MM.1S (cell line): ENCODE results near the gene MYF5.

Experiments
- DNase-seq: peaks from one replicate; pipeline ENCODE4 v3.0.0-alpha.2; 2015
- H2AFZ ChIP-seq: fragments of 300-600 bp; sonication (generic); 2 replicates; pipeline ENCODE4 v1.6.0; 2016; ENCODE audit warnings: antibody characterized with exemption, low read length
- H3F3A ChIP-seq: fragments of 300-600 bp; sonication (generic); 2 replicates; pipeline ENCODE4 v1.6.1; 2016; ENCODE audit warnings: mild to moderate bottlenecking, antibody characterized with exemption, low read length, moderate library complexity, mixed read lengths; ENCODE audit not compliant: insufficient read depth
- H3K27ac ChIP-seq: fragments of 300-600 bp; sonication (generic); 2 replicates; pipeline ENCODE4 v1.5.1; 2016; ENCODE audit warnings: mild to moderate bottlenecking, low read length
- H3K27me3 ChIP-seq: fragments of 300-600 bp; sonication (generic); replicated peaks from 2 replicates; pipeline ENCODE4 v1.6.0; 2016; ENCODE audit warnings: low read length; ENCODE audit not compliant: insufficient read depth
- H3K36me3 ChIP-seq: fragments of 300-600 bp; sonication (generic); replicated peaks from 2 replicates; pipeline ENCODE4 v1.6.1; 2016; ENCODE audit warnings: mild to moderate bottlenecking, low read length, mixed read lengths; ENCODE audit not compliant: insufficient read depth
- H3K4me1 ChIP-seq: fragments of 300-600 bp; sonication (generic); 2 replicates; pipeline ENCODE4 v1.6.1; 2016; ENCODE audit warnings: low read length, mixed read lengths
- H3K4me2 ChIP-seq: fragments of 300-600 bp; sonication (generic); 2 replicates; pipeline ENCODE4 v1.6.0; 2016; ENCODE audit warnings: low read depth, low read length
- H3K4me3 ChIP-seq: fragments of 300-600 bp; sonication (generic); 2 replicates; pipeline ENCODE4 v1.5.1; 2016; ENCODE audit warnings: low read length, mixed read lengths
- H3K79me2 ChIP-seq: fragments of 300-600 bp; sonication (generic); 2 replicates; pipeline ENCODE4 v1.6.1; 2016; ENCODE audit warnings: mixed run types, low read length, mixed read lengths
- H3K9ac ChIP-seq: fragments of 300-600 bp; sonication (generic); 2 replicates; pipeline ENCODE4 v1.6.1; 2016; ENCODE audit warnings: low read length, mixed read lengths
- H3K9me2 ChIP-seq: fragments of 300-600 bp; sonication (generic); replicated peaks from 2 replicates; pipeline ENCODE4 v1.6.1; 2016; ENCODE audit warnings: mild to moderate bottlenecking, low read length, mixed read lengths; ENCODE audit not compliant: insufficient read depth
- H3K9me3 ChIP-seq: fragments of 300-600 bp; sonication (generic); replicated peaks from 2 replicates; pipeline ENCODE4 v1.6.1; 2016; ENCODE audit warnings: mild to moderate bottlenecking, low read length, mixed read lengths; ENCODE audit not compliant: insufficient read depth
- H4K20me1 ChIP-seq: fragments of 300-600 bp; sonication (generic); 2 replicates; pipeline ENCODE4 v1.6.1; 2016; ENCODE audit warnings: mild to moderate bottlenecking, low read length, moderate library complexity, mixed read lengths; ENCODE audit not compliant: insufficient read depth
- CTCF ChIP-seq: fragments of 300-600 bp; sonication (generic); IDR thresholded peaks from 2 replicates; pipeline ENCODE4 v1.5.1; 2016; ENCODE audit warnings: antibody characterized with exemption, low read length, mixed read lengths
- EZH2 ChIP-seq: fragments of 300-600 bp; sonication (generic); optimal IDR thresholded peaks from 2 replicates; pipeline ENCODE3; 2017; ENCODE audit warnings: low read depth, mild to moderate bottlenecking, antibody characterized with exemption, low read length, mixed read lengths
- EZH2phosphoT487 ChIP-seq: fragments of 300-600 bp; sonication (generic); IDR thresholded peaks from 2 replicates; pipeline ENCODE4 v1.6.1; 2018; ENCODE audit warnings: antibody characterized with exemption, low read length

The MYF5 gene

GRCh38 chr12:80711866-80712265 lies 4.8 kb upstream of the MYF5 start:
- TF ChIP-seq CTCF, result no peak
- Histone ChIP-seq H3K4me2 (no peak overlapping the region), H3K4me1 (no peaks in the 10 kb centered on the region), H4K20me1 (no peaks in the 10 kb centered on the region), H3K4me3 (no peak overlapping the region), H2AFZ (no peak overlapping the region), H3K36me3 (no peaks in the 10 kb centered on the region), H3K9me2 (no peaks in the 10 kb centered on the region), H3K9ac (no peak overlapping the region), H3K27ac (no peak overlapping the region), H3K9me3 (no peaks in the 10 kb centered on the region), H3K27me3 (no peaks in the 10 kb centered on the region), H3K79me2 (no peaks in the 10 kb centered on the region), H3F3A (no peaks in the 10 kb centered on the region)
- DNase-seq, result no peak

GRCh38 chr12:80712866-80713265 lies 3.8 kb upstream of the MYF5 start:
- Histone ChIP-seq H3K36me3 (no peaks in the 10 kb centered on the region), H3K4me3 (no peak overlapping the region), H3K27ac (no peak overlapping the region), H3K9me2 (no peaks in the 10 kb centered on the region), H3K79me2 (no peaks in the 10 kb centered on the region), H3K4me1 (no peaks in the 10 kb centered on the region), H3K9me3 (no peaks in the 10 kb centered on the region), H3K4me2 (no peak overlapping the region), H4K20me1 (no peaks in the 10 kb centered on the region), H3K27me3 (no peaks in the 10 kb centered on the region), H3K9ac (no peak overlapping the region), H3F3A (no peaks in the 10 kb centered on the region), H2AFZ (no peak overlapping the region)
- DNase-seq, result no peak
- TF ChIP-seq EZH2 (no peak), EZH2phosphoT487 (no peak), CTCF (no peak)

- no peak for DNase-seq
- no peaks in the 10 kb centered on the region for H3F3A ChIP-seq
- H3K79me2 ChIP-seq, result no peaks in the 10 kb centered on the region
- H3K9me3 ChIP-seq, result no peaks in the 10 kb centered on the region
- no peak overlapping the region for H3K9ac ChIP-seq
- no peaks in the 10 kb centered on the region for H3K4me1 ChIP-seq
- no peaks in the 10 kb centered on the region for H3K27me3 ChIP-seq
- no peak overlapping the region for H3K4me2 ChIP-seq
- H3K36me3 ChIP-seq, result no peaks in the 10 kb centered on the region
- H3K4me3 ChIP-seq, result no peak overlapping the region
- H4K20me1 ChIP-seq, result no peaks in the 10 kb centered on the region
- H2AFZ ChIP-seq, result no peak overlapping the region
- no peaks in the 10 kb centered on the region for H3K9me2 ChIP-seq
- TF ChIP-seq EZH2, result no peak
- TF ChIP-seq EZH2phosphoT487, result no peak
- no peak for TF ChIP-seq CTCF
- no peak overlapping the region for H3K27ac ChIP-seq
Observed at GRCh38 chr12:80713419-80713818, 3.3 kb upstream of the MYF5 start.

GRCh38 chr12:80714055-80714454 lies 2.7 kb upstream of the MYF5 start:
- Histone ChIP-seq H3K9me3 (no peaks in the 10 kb centered on the region), H4K20me1 (no peaks in the 10 kb centered on the region), H3K9me2 (no peaks in the 10 kb centered on the region), H3K4me2 (no peak overlapping the region), H3K27me3 (no peaks in the 10 kb centered on the region), H3K79me2 (no peaks in the 10 kb centered on the region), H3K4me1 (no peaks in the 10 kb centered on the region), H3K9ac (no peak overlapping the region), H2AFZ (no peak overlapping the region), H3K36me3 (no peaks in the 10 kb centered on the region), H3K4me3 (no peak overlapping the region), H3F3A (no peaks in the 10 kb centered on the region), H3K27ac (no peak overlapping the region)
- DNase-seq, result no peak
- no peak for TF ChIP-seq CTCF
- TF ChIP-seq EZH2, result no peak
- no peak for TF ChIP-seq EZH2phosphoT487
